Calu3 (cell line): ENCODE results near the gene GLP2R. TPM values are rescaled to one million over a fixed set of nuclear protein-coding genes. Genes with fewer than 3 reads are reported as not detected.
A peak's percentile ranks its signal among the peaks of the same experiment; 100 is the strongest.

ENCODE experiments used
- BruUV-seq: library from RNA; stranded (reverse); fragments of 400-500 nt; replicated peaks from 2 replicates; lab custom pipeline; 2021; lab: Mats Ljungman, UMichigan
- CTCF ChIA-PET: fragments of 300-600 bp; sonication (Branson Sonifier 250); formaldehyde crosslinking; loops from one replicate; lab custom pipeline; 2022; ENCODE audit warnings: antibody characterized with exemption; lab: Charles Lee
- DNase-seq: peaks from one replicate; pipeline ENCODE4 v3.0.0; 2022
- H3K27ac Mint-ChIP-seq: one replicate; pipeline ENCODE4 v1.8.0; 2022; ENCODE audit warnings: mixed read lengths; ENCODE audit not compliant: unreplicated experiment
- H3K27me3 Mint-ChIP-seq: one replicate; pipeline ENCODE4 v1.8.0; 2022; ENCODE audit warnings: mixed read lengths; ENCODE audit not compliant: unreplicated experiment
- H3K36me3 Mint-ChIP-seq: one replicate; pipeline ENCODE4 v1.8.0; 2022; ENCODE audit warnings: mild to moderate bottlenecking, moderate library complexity, mixed read lengths; ENCODE audit not compliant: insufficient read depth, unreplicated experiment
- H3K4me1 Mint-ChIP-seq: one replicate; pipeline ENCODE4 v1.8.0; 2022; ENCODE audit warnings: mild to moderate bottlenecking, low read depth, mixed read lengths; ENCODE audit not compliant: unreplicated experiment
- H3K4me3 Mint-ChIP-seq: one replicate; pipeline ENCODE4 v1.8.0; 2022; ENCODE audit warnings: mild to moderate bottlenecking, low read depth, moderate library complexity, mixed read lengths; ENCODE audit not compliant: unreplicated experiment
- H3K9me3 Mint-ChIP-seq: one replicate; pipeline ENCODE4 v1.8.0; 2022; ENCODE audit warnings: low read depth, mixed read lengths; ENCODE audit not compliant: unreplicated experiment
- CTCF ChIP-seq: fragments of 200-600 bp; IDR thresholded peaks from one replicate; pipeline ENCODE4 v1.8.0; 2022; ENCODE audit warnings: antibody characterized with exemption; ENCODE audit not compliant: unreplicated experiment
- intact Hi-C: fragments of 100-400 bp; cut with micrococcal nuclease; formaldehyde crosslinking; loops from one replicate; pipeline ENCODE4 v1.10.0; 2022; ENCODE audit not compliant: unreplicated experiment
- total RNA-seq: library from RNA; stranded (reverse); gene quantifications from 2 replicates; pipeline ENCODE4 v1.2.3, GENCODE V29; 2022

The GLP2R gene
- total RNA-seq, 1 experiment from 2014 or later: 0.59 TPM

GRCh38 chr17:9813166-9813565 is 12.6 kb upstream of the GLP2R start:
- intact Hi-C loops: no loop called here

GRCh38 chr17:9814337-9814945 is 11.3 kb upstream of the GLP2R start:
- no TSS peak for BruUV-seq
- H3K9me3 Mint-ChIP-seq: no peaks in the 10 kb centered on the region
- no peak overlapping the region for H3K27ac Mint-ChIP-seq
- TF ChIP-seq CTCF: no peak
- peaks cover 35% of the 10 kb centered on the region for H3K4me1 Mint-ChIP-seq
- intact Hi-C loops: no loop called here
- H3K4me3 Mint-ChIP-seq: no peak overlapping the region
- H3K36me3 Mint-ChIP-seq: no peaks in the 10 kb centered on the region
- no peak for DNase-seq
- CTCF ChIA-PET: no interaction called here
- H3K27me3 Mint-ChIP-seq: no peaks in the 10 kb centered on the region

More at GRCh38 chr17:9813166-9813565, 12.6 kb upstream of the GLP2R start:
- Mint-ChIP-seq H3K27me3 (no peaks in the 10 kb centered on the region), H3K4me1 (peaks cover 27% of the 10 kb centered on the region), H3K9me3 (no peaks in the 10 kb centered on the region), H3K27ac (no peak overlapping the region), H3K36me3 (no peaks in the 10 kb centered on the region), H3K4me3 (no peak overlapping the region)
- TF ChIP-seq CTCF: no peak
- no TSS peak for BruUV-seq
- CTCF ChIA-PET: no interaction called here
- DNase-seq: no peak

GRCh38 chr17:9816472-9816871 is 9.3 kb upstream of the GLP2R start:
- H3K4me3 Mint-ChIP-seq: no peak overlapping the region
- H3K4me1 Mint-ChIP-seq: peaks cover 24% of the 10 kb centered on the region
- no TSS peak for BruUV-seq
- no peak for DNase-seq
- CTCF ChIA-PET: interaction anchor here (0.7 kb wide), 1 partner anchor 57 kb away, joined by 4 read pairs; no protein-coding TSS in a partner anchor
- TF ChIP-seq CTCF: no peak
- H3K27me3 Mint-ChIP-seq: no peaks in the 10 kb centered on the region
- intact Hi-C loops: no loop called here
- no peaks in the 10 kb centered on the region for H3K9me3 Mint-ChIP-seq
- H3K36me3 Mint-ChIP-seq: no peaks in the 10 kb centered on the region
- H3K27ac Mint-ChIP-seq: no peak overlapping the region

- no peak overlapping the region for H3K4me3 Mint-ChIP-seq
- H3K36me3 Mint-ChIP-seq: no peaks in the 10 kb centered on the region
- TF ChIP-seq CTCF: no peak
- no peaks in the 10 kb centered on the region for H3K9me3 Mint-ChIP-seq
- no TSS peak for BruUV-seq
- CTCF ChIA-PET: interaction anchor here (0.7 kb wide), 1 partner anchor 58 kb away, joined by 4 read pairs; no protein-coding TSS in a partner anchor
- peaks cover 23% of the 10 kb centered on the region for H3K4me1 Mint-ChIP-seq
- intact Hi-C loops: no loop called here
- H3K27ac Mint-ChIP-seq: no peak overlapping the region
- DNase-seq: peak; percentile 61
- H3K27me3 Mint-ChIP-seq: no peaks in the 10 kb centered on the region
Measured at GRCh38 chr17:9817086-9817485, 8.6 kb upstream of the GLP2R start.
